ENCODE results near the gene PRRC2A.

The PRRC2A gene

DNA sequence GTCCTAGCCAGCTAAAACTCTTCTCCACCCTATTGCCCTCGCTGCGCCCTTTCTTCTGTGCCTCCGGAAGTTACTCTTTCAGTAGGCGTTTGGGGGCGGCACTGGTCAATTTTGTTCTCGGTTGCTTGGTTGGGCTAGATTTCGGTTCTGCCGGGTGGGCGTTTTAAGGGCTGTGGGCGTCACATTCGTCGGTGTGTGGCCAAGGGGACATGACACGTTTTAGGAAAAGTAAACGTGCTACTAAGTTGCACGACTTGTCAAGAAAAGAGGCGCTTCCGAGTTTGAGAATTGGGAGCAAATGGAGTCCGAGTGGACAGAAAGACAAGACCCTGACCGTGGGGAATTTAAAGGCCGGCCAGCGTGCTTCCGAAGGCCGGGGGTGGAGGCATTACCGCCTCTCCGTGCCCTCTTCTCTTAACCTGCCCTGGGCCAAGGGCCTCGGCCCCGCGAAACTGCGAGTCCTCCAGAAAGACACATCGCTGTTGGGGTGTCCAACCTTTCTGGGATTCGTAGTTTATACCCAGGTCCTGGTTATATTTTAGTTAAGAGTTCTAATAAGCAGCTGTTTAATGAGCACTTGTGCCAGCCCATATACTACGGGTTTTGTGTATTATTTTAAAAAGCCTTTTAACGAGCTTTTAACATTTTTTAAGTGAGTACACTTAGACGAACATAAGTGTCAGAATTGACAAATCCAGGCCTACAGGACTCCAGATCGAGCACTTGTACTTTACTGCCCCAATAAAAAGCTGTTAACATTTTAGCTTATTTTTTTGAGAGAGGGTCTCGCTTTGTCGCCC is 32.6 kb downstream of the PRRC2A start:
- peak; percentile 93 to 95 (median 94) for DNase-seq

DNA sequence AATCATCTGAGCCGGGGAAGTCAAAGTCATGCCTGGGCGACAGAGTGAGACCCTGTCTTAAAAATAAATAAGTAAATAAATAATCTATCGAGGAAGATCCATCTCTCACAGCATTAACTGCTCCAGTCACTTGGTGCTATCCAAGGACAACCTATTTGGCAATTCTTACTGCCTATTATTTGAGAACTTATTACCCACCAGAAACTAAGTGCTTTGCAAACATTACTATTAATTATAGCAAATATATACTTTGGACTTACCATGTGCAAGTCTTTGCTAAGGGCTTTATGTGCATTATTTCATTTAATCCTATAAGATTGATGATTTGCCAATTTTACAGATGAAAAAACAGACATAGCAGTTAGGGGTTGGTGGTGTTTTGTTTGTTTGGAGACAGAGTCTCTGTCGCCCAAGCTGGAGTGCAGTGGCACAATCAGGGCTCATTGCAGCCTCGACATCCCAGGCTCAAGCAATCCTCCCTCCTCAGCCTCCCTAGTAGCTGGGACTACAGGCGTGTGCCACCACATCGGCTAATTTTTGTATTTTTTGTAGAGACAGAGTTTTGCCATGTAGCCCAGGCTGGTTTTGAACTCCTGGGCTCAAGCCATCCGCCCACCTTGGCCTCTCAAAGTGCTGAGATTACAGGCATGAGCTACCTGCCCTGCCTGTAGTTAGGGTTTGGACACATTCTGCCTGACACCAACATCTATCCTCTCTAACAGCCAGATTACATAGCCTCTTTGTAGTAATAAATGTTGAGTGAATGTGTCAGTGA is 34.2 kb downstream of the PRRC2A start:
- DNase-seq, result no peak

- DNase-seq, result no peak
Observed at GRCh38 chr6:31655349-31656237, 35.1 kb downstream of the PRRC2A start, which contains the start of gene APOM. APOM (plus strand) TSS chr6:31655894; CDS start chr6:31655967, 73 bp downstream.

DNA sequence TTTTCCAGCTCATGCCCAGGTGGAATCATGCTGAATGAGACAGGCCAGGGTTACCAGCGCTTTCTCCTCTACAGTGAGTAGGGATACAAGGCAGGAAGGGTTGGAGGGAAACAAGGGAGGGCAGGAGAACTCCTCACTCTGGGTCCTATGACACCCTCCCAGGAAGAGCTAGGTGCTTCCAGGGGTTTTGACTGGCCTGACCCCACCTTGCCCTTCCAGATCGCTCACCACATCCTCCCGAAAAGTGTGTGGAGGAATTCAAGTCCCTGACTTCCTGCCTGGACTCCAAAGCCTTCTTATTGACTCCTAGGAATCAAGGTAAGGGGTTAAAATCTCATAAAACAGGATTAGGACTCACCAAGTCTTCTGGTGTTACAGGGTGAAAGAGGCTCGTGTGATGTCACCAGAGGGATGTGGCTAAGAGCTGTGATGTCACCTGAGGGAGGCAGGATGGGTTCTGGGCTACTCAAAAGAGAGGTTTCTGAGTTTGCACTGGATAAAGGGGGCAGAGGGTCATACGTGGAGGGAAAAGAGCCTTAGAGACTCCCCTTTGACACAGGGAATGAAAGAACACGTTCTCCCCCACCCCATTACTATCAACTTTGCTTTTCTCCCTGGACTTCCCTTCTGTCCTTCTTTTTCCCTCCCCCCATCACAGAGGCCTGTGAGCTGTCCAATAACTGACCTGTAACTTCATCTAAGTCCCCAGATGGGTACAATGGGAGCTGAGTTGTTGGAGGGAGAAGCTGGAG is 37.1 kb downstream of the PRRC2A start:
- peak in 2 of 3 donors; percentile 28 to 31 for DNase-seq

GRCh38 chr6:31658158-31658688 is 37.7 kb downstream of the PRRC2A start:
- no peak for DNase-seq

- no peak for DNase-seq
Observed at GRCh38 chr6:31658983-31659648, 38.6 kb downstream of the PRRC2A start.

GRCh38 chr6:31659649-31660380 is 39.3 kb downstream of the PRRC2A start:
- peak; percentile 52 to 66 (median 52) for DNase-seq

DNA sequence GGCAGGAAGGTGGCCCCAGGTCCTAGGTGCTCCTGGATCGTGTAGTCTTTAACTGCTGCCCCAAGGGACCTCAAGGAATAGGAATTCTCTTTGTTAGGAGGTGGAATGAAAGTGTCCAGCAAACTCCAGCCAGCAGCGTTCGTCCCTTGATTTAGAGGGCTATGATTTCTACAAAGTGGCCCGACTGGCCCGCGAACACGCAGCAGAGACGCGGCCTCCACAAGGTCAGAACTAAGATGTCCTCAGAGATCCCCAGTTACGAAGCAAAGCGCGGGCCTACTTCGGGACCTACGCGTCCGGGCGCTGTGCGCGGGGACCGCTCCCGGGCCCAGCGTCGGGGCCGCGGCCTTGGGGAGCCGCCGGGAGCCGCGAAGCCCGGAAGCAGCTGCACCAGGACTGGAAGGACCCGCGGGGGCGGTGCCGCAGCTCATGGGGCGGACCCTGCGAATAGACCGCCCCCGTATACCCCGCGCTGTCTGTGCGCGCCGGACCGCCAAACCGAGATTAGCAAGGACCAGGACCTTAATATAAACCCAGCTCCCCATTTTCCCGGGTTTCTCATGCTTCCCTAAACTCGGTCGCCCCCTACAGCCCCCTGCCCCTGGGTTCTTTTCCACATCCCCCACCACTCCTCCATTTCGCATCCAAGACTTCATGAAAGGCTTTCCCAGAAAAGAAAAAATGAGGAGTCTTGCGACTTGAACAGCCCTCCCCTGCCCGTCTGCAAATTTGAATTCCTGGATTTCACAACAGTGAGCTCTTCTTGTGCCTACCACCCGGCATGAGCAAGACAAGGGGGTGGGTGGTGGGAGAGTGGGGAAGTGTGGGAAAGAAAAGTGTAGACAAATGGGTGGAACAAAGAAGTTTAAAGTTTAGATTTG is 40.1 kb downstream of the PRRC2A start, which contains the start of gene C6orf47:
Gene C6orf47 (minus strand): TSS at position 398 of the 881 bp plus-strand sequence. CDS start 831 bp downstream, outside the sequence.
- DNase-seq, result peak; percentile 86 to 94 (median 87)

- no peak for DNase-seq
Observed at GRCh38 chr6:31661262-31662123, 41.0 kb downstream of the PRRC2A start.

- DNase-seq, result no peak
Observed at GRCh38 chr6:31662124-31662723, 41.7 kb downstream of the PRRC2A start.

- DNase-seq, result peak; percentile 30 to 73 (median 61)
Observed at GRCh38 chr6:31663126-31663960, 42.8 kb downstream of the PRRC2A start.

GRCh38 chr6:31663961-31664789 is 43.7 kb downstream of the PRRC2A start:
- DNase-seq, result peak; percentile 46 to 59 (median 48)

DNA sequence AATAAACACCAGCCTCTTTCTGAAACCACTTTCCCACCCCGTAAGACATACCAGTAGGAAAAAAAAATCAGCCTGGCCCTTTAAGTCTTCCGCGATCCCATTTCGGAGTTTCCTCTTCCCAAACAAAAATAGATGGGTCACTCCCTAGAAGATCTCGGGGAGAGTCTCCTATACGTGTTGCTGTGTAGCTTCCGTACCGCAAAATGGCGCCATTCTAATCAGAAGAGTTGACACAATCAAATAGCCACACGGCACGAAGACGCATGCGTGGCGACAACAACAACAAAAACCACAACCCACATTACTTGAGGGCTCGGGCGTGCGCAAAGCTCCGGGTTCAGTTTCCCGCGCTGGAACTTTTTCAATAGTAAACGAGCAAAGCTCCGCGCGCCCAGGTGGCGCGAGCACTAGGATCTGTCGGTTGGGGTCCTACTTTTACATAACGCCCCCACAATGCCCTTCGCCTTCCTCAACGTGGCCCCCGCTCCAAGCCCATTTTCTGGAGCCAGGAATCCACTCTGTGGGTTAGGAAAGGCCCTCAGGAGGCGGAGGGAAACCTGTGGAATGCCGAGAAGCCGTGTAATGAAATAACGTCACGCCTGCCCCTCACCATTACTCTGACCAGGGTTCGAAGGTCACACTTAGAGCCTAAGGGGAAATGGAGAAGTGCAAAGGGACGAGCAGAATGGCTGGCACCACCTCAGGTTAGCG is 44.4 kb downstream of the PRRC2A start, which contains the start of gene GPANK1:
Gene GPANK1 (minus strand): TSS at position 208 of the 711 bp plus-strand sequence. CDS start 519 bp downstream, outside the sequence.
- DNase-seq, result peak; percentile 95 to 97 (median 97)

- peak; percentile 98 to 99 (median 98) for DNase-seq
Observed at GRCh38 chr6:31665501-31666336, 45.2 kb downstream of the PRRC2A start, which contains the start of gene CSNK2B. CSNK2B (plus strand) TSS chr6:31666080; CDS start chr6:31666832, 752 bp downstream.
